Epithelial cell of proximal tubule (primary cell): Measurements from ENCODE around the gene ULK4. TPM values are rescaled to one million over a fixed set of nuclear protein-coding genes. Genes with fewer than 3 reads are reported as not detected.

Experiments used
- DNase-seq: peaks from one replicate; pipeline ENCODE4 v3.0.0-alpha.2; 2011; ENCODE audit warnings: low read depth
- H3K4me3 ChIP-seq: 2 replicates; pipeline ENCODE4 v1.5.1; 2011; ENCODE audit warnings: low read depth, mild to moderate bottlenecking, low read length
- CTCF ChIP-seq: conservative IDR thresholded peaks from 2 replicates; pipeline ENCODE4 v1.5.1; 2012; ENCODE audit warnings: low read depth, mild to moderate bottlenecking, low read length
- total RNA-seq: library from RNA; depleted of rRNA; stranded (reverse); fragments of >200 nt; gene quantifications from 2 replicates; pipeline ENCODE4 v1.2.3, GENCODE V29; 2015

ULK4 gene
- total RNA-seq, 1 donor from 2014 or later, result 2.2 TPM

DNA sequence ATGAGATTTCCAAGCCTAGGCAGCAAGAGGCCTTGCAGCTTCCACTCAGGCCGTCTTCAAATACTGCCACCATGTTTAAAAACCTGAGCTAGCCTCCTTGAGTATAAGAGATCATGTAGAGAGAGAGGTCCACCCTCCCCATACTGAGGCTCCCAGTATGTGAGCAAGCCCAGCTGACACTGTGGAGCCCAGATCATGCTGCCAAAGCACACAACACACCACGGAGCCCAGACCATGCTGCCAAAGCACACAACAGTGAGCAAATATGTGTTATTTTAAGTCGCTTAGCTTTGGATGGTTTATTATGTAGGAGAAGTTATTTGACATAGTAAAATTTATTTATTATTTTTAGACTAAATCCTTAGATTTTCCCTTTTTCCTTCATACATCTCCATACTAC, 428.9 kb downstream of the ULK4 start:
- H3K4me3 ChIP-seq, result no peak overlapping the region
- TF ChIP-seq CTCF, result no peak
- DNase-seq, result no peak

DNA sequence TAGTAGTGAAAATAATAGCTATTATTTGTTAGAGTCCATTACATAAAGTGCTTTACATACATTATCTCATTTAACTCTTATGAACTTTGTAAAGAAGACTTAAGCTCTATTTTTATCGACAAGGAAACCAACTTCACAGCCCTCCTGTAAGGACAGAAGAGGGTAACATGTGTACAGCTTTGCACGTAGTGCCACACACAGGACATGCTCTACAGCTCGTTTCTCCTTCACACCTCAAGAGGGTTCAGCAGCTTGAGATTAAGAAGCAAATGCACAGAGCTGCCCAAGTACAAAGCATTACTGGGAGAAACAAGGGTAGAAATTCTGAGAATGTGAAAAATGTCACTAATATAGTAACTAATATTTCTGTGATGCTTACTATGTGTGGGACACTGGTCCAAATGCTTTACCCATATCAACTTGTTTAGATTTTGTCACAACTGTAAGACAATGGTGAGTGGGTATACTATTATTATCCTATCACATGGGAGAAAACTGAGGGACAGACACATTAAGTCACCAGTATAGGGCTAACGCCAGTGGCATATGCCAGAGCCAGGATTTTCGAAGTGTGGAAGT, 434.8 kb downstream of the ULK4 start:
- TF ChIP-seq CTCF, result no peak
- DNase-seq, result no peak
- H3K4me3 ChIP-seq, result no peak overlapping the region

DNA sequence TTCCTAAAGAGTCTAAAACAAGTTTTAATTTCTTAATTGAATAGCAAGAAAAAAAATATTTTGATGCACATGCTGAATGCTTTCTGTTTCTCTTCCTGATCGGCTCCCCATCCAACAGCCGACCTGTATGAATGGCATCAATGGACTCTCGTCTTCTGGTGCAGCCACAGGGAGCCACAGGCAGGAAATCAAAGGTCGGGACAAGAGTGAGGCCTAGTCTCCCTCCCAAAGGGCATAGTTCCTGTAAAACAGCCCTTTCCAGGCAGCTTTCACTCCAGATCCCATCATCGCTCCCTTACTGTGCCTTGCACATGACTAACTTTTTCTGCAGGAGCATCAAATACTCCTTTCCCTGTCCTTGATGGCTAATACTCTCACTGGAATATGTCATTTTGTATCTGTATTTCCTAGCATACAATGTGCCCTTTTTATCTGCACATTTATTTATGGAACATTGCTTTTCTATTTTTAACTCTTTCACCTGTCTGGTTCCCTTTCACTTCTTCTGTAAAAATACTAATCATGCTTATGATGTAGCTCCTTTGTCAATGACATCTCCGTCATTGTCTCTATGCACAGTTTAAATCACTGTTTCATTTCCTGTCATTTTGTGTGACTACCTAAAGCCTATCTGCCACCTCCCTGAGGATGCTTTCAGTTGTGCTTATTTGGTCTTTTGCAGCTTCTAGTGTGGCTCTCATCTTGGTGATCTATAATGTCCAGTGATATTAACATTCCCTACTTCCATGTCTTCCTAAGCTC, 436.4 kb downstream of the ULK4 start:
- no peak overlapping the region for H3K4me3 ChIP-seq
- no peak for DNase-seq
- TF ChIP-seq CTCF, result no peak

- H3K4me3 ChIP-seq, result no peak overlapping the region
- no peak for TF ChIP-seq CTCF
- DNase-seq, result no peak
Observed at GRCh38 chr3:41523897-41524296, 438.0 kb downstream of the ULK4 start.

- H3K4me3 ChIP-seq, result no peak overlapping the region
- no peak for TF ChIP-seq CTCF
- no peak for DNase-seq
Observed at GRCh38 chr3:41522612-41523011, 439.3 kb downstream of the ULK4 start.

DNA sequence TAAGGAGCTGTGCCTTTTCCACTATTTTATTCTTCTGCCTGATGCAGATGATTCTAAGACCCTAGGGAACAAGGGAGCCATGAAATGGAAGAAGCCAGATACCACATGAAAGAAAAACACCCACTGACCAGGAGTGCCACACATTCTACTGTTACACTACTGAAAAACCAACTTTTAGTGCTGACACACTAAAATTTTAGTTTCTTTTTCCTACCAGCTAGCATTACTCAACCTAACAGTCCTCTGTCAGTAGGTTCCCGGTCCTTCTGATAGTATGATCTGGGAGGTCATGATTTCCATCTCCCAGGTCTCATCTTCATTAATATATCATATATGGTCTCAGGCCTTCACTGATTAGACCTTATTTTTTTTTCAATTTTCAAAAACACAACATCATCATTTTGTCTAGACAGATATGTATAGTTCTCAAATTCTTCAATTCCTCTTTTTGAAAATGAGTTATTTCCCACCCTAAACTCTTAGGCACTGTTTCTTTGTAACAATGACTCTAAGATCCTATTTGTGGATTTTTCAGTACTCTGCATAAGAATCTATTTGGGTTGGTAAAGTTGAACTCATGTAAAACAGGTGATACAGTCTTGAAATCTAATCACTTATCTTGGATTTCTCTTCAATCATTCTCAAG, 440.8 kb downstream of the ULK4 start:
- no peak for DNase-seq
- H3K4me3 ChIP-seq, result no peak overlapping the region
- TF ChIP-seq CTCF, result no peak
